ENCODE data around the gene DCAF4L1.
A peak's percentile ranks its signal among the peaks of the same experiment; 100 is the strongest.

Gene DCAF4L1

GRCh38 chr4:41990365-41991111, 9.0 kb downstream of the DCAF4L1 start, which contains the start of gene SLC30A9:
SLC30A9 (plus strand) TSS chr4:41990530; CDS start chr4:41990652, 122 bp downstream.
- peak; percentile 85 for DNase-seq (ENCODE audit: low read depth)

DNA sequence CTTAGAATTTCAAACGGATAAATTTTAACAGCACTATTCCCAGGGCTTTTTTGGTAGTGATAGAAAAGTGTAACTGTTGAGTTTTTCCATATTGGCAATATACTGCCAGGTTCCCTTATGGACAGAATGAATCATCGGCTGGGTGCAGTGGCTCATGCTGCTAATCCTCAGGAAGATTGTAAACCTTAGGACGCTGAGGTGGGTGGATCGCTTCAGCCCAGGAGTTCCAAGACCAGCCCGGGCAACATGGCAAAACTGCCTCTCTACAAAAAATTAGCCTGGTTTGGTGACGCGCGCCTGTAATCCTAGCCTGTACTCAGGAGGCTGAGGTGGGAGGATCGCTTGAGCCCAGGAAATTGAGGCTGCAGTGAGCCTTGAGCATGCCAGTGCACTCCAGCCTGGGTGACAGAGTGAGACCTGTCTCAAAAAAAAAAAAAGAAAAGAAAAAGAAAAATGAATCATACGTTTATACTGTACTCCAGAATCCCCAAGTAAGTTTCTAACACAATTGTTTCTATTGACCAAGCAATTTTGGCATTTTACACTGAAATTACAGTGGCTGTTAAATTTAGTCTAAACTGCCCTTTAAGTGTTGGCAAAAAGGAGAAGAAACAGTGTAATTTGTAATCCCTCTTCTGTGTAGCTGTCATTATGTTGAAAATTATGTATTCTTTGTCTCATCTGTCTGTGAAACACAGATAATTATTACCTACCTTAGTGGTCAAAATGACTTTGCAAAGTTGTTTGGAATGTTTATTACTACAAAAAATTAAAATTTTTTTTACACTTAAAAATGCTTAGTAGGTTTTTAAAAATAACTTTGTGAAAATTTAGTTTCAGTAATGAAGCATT, 10.6 kb downstream of the DCAF4L1 start:
- DNase-seq (ENCODE audit: low read depth), result no peak

GRCh38 chr4:41992967-41993857, 11.7 kb downstream of the DCAF4L1 start:
- DNase-seq (ENCODE audit: low read depth), result no peak

DNA sequence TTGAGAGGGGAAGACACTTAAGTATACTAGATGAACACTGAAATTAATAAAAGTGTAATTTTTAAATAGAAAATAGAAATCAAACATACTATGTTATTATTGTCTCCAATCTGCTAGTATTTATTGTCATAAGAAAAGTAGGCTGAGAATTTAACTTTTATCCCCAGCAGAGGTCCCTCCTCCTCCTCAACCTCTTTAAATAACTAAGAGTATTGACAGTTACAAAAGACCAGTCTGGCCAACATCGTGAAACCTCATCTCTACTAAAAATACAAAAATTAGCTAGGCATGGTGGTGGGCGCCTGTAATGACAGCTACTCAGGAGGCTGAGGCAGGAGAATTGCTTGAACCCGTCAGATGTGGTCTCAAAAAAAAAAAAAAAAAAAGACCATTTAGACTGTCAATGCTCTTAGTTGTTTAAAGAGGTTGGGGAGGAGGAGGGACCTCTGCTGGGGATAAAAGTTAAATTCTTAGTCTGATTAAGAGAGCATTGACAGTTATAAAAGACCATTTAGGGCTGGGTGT, 13.0 kb downstream of the DCAF4L1 start:
- DNase-seq (ENCODE audit: low read depth), result no peak

- no peak for DNase-seq (ENCODE audit: low read depth)
Observed at GRCh38 chr4:41998019-41998418, 16.5 kb downstream of the DCAF4L1 start.

- DNase-seq (ENCODE audit: low read depth), result no peak
Observed at GRCh38 chr4:41999321-41999720, 17.8 kb downstream of the DCAF4L1 start.

- DNase-seq (ENCODE audit: low read depth), result no peak
Observed at GRCh38 chr4:42008011-42008786, 26.6 kb downstream of the DCAF4L1 start.

DNA sequence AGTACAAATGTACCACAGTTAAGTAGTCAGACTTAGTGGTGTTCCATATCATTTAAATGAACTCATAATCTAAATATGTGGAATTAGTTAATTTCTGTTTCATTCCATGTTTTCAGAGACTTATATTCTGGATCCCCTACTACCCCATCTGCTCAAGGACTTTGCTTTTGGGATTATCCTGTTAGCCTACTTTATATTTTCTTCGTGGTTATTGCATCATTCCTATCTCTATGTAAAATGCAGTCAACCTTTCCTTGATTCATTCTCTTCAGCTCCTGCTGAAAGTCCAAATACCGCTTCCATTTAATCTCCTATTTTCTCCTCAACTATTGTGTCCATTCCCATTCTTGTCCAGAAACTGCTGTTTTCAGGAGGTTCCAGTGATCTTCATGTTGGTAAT, 33.9 kb downstream of the DCAF4L1 start:
- DNase-seq (ENCODE audit: low read depth), result no peak

DNA sequence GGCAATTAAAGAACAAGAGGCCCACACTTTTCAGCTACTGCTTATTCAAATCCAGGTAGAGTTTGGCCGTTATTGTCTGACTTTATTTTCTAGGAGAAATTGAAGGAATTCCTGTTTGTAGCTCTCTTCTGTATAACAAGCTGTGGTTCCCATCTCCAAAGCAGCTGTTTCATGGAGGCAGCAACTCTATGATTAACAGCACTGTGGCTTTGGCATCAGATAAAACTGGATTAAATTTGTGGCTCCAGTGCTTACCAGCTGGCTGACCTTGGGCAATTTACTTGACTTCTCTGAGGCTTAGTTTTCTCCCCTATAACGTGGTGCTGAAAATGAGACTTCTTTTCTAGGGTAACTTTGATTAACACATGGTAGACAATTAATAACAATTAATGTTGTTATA, 36.9 kb downstream of the DCAF4L1 start:
- DNase-seq (ENCODE audit: low read depth), result no peak
